ENCODE data around the gene DEXI. TPM values are rescaled to one million over a fixed set of nuclear protein-coding genes. Genes with fewer than 3 reads are reported as not detected.

The DEXI gene
- polyA plus RNA-seq, 1 experiment, result 55.2 TPM

- no peaks in the 10 kb centered on the region for H3K36me3 ChIP-seq (ENCODE audit: control insufficient read depth, insufficient read depth, low read length)
- CTCF ChIA-PET, result interaction anchor here (1.6 kb wide), 1 partner anchor 24 kb away, joined by 6 read pairs; no protein-coding TSS in a partner anchor
- TF ChIP-seq, protein P1, sequence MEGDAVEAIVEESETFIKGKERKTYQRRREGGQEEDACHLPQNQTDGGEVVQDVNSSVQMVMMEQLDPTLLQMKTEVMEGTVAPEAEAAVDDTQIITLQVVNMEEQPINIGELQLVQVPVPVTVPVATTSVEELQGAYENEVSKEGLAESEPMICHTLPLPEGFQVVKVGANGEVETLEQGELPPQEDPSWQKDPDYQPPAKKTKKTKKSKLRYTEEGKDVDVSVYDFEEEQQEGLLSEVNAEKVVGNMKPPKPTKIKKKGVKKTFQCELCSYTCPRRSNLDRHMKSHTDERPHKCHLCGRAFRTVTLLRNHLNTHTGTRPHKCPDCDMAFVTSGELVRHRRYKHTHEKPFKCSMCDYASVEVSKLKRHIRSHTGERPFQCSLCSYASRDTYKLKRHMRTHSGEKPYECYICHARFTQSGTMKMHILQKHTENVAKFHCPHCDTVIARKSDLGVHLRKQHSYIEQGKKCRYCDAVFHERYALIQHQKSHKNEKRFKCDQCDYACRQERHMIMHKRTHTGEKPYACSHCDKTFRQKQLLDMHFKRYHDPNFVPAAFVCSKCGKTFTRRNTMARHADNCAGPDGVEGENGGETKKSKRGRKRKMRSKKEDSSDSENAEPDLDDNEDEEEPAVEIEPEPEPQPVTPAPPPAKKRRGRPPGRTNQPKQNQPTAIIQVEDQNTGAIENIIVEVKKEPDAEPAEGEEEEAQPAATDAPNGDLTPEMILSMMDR (IDR thresholded peaks at IDR 0.05; ENCODE audit: insufficient read depth, low read depth, low read length), result no peak
- H3K4me3 ChIP-seq (ENCODE audit: low read depth, low read length), result no peak overlapping the region
- peaks cover 2% of the 10 kb centered on the region for H3K27me3 ChIP-seq (ENCODE audit: control insufficient read depth, insufficient read depth, low read length)
- no peak for DNase-seq (ENCODE audit: low read depth)
- POLR2A ChIA-PET, result no interaction called here
Observed at GRCh38 chr16:10895053-10895946, 47.0 kb downstream of the DEXI start.

DNA sequence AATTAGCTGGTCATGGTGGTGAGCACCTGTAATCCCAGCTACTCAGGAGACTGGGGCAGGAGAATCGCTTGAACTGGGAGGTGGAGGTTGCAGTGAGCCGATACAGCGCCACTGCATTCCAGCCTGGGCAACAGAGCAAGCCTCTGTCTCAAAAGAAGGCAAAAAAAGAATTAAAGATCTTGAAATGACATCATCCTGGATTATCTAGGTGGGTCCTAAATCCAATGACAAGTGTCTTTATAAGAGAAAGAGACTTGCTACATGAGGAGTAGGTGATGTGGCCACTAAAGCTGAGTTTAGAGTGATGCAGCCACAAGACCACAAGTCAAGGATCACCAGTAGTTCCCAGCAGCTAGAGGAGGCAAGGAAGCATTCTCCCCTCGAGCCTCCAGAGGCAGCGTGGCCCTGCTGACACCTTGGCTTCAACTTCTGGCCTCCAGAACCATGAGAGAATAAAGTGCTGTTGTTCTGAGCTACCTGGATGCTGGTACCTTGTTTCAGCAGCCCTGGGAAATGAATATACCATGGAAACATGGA, 49.4 kb downstream of the DEXI start:
- CTCF ChIA-PET, result no interaction called here
- Histone ChIP-seq H3K4me3 (ENCODE audit: low read depth, low read length) (no peak overlapping the region), H3K27me3 (ENCODE audit: control insufficient read depth, insufficient read depth, low read length) (peaks cover 3% of the 10 kb centered on the region), H3K36me3 (ENCODE audit: control insufficient read depth, insufficient read depth, low read length) (no peaks in the 10 kb centered on the region)
- no peak for DNase-seq (ENCODE audit: low read depth)
- POLR2A ChIA-PET, result no interaction called here
- TF ChIP-seq, protein P1 (IDR thresholded peaks at IDR 0.05; ENCODE audit: insufficient read depth, low read depth, low read length), result no peak

DNA sequence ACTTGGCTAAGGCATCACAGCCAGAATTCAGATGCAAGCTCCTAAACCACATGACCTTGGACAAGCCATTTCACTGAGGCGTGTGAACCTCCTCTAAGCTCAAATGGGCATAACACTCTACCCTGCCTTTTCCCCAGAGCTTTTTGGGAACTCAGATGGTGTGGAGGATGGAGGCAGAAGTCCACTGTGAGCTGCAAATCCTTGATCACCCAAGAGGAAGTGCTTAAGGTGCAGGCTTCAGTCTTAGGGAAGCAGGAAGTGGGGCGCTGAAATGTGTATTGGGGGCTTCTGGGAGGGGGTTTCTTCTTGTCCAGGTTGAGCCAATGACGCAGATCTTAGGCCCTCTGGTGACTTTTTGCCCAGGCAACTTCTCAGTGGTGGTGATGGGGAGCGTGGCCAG, 52.4 kb downstream of the DEXI start:
- TF ChIP-seq, protein P1 (IDR thresholded peaks at IDR 0.05; ENCODE audit: insufficient read depth, low read depth, low read length), result no peak
- CTCF ChIA-PET, result no interaction called here
- H3K36me3 ChIP-seq (ENCODE audit: control insufficient read depth, insufficient read depth, low read length), result no peaks in the 10 kb centered on the region
- no peak for DNase-seq (ENCODE audit: low read depth)
- H3K4me3 ChIP-seq (ENCODE audit: low read depth, low read length), result no peak overlapping the region
- POLR2A ChIA-PET, result no interaction called here
- H3K27me3 ChIP-seq (ENCODE audit: control insufficient read depth, insufficient read depth, low read length), result peaks cover 3% of the 10 kb centered on the region

GRCh38 chr16:10888320-10888937, 53.8 kb downstream of the DEXI start:
- CTCF ChIA-PET, result no interaction called here
- H3K4me3 ChIP-seq (ENCODE audit: low read depth, low read length), result no peak overlapping the region
- POLR2A ChIA-PET, result no interaction called here
- TF ChIP-seq, protein P1 (IDR thresholded peaks at IDR 0.05; ENCODE audit: insufficient read depth, low read depth, low read length), result no peak
- no peaks in the 10 kb centered on the region for H3K36me3 ChIP-seq (ENCODE audit: control insufficient read depth, insufficient read depth, low read length)
- no peak for DNase-seq (ENCODE audit: low read depth)
- peaks cover 4% of the 10 kb centered on the region for H3K27me3 ChIP-seq (ENCODE audit: control insufficient read depth, insufficient read depth, low read length)

GRCh38 chr16:10885246-10885645, 57.0 kb downstream of the DEXI start:
- Histone ChIP-seq H3K36me3 (ENCODE audit: control insufficient read depth, insufficient read depth, low read length) (no peaks in the 10 kb centered on the region), H3K4me3 (ENCODE audit: low read depth, low read length) (no peak overlapping the region), H3K27me3 (ENCODE audit: control insufficient read depth, insufficient read depth, low read length) (peaks cover 7% of the 10 kb centered on the region)
- CTCF ChIA-PET, result interaction anchor here (1.4 kb wide), 1 partner anchor 34 kb away, joined by 3 read pairs; no protein-coding TSS in a partner anchor
- TF ChIP-seq, protein P1 (IDR thresholded peaks at IDR 0.05; ENCODE audit: insufficient read depth, low read depth, low read length), result no peak
- POLR2A ChIA-PET, result no interaction called here
- DNase-seq (ENCODE audit: low read depth), result no peak
